WTC11 (cell line): ENCODE measurements around the gene SLC11A1. TPM values are rescaled to one million over a fixed set of nuclear protein-coding genes. Genes with fewer than 3 reads are reported as not detected.
A peak's percentile ranks its signal among the peaks of the same experiment; 100 is the strongest.

Experiments used
- ATAC-seq: fragments of 200-7000 bp; cut with Tn5 transposase; 2 replicates; pipeline ENCODE4 v1.10.0; 2021; ENCODE audit warnings: mild to moderate bottlenecking, moderate library complexity
- CTCF ChIA-PET: fragments of 300-600 bp; sonication (Branson Sonifier 250); formaldehyde crosslinking; loops from one replicate; lab custom pipeline; 2021; ENCODE audit warnings: antibody characterized with exemption; lab: Charles Lee
- POLR2A ChIA-PET: fragments of 350-600 bp; sonication (Branson Sonifier 250); formaldehyde crosslinking; loops from one replicate; lab custom pipeline; 2021; ENCODE audit warnings: antibody characterized with exemption; lab: Charles Lee
- DNase-seq: peaks from one replicate; pipeline ENCODE4 v3.0.0; 2021; ENCODE audit warnings: low spot score
- H3K27ac Mint-ChIP-seq: 2 replicates; pipeline ENCODE4 v1.8.0; 2021; ENCODE audit warnings: mixed read lengths
- H3K27me3 Mint-ChIP-seq: 2 replicates; pipeline ENCODE4 v1.8.0; 2021; ENCODE audit warnings: low read depth, mild to moderate bottlenecking, moderate library complexity, mixed read lengths
- H3K36me3 Mint-ChIP-seq: 2 replicates; pipeline ENCODE4 v1.8.0; 2021; ENCODE audit warnings: mixed read lengths
- H3K4me1 Mint-ChIP-seq: 2 replicates; pipeline ENCODE4 v1.8.0; 2022; ENCODE audit warnings: mixed read lengths
- H3K4me3 Mint-ChIP-seq: 2 replicates; pipeline ENCODE4 v1.8.0; 2021; ENCODE audit warnings: mild to moderate bottlenecking, moderate library complexity, mixed read lengths
- H3K9me3 Mint-ChIP-seq: 2 replicates; pipeline ENCODE4 v1.8.0; 2021; ENCODE audit warnings: mixed read lengths
- CBFB ChIP-seq: sonication (generic); formaldehyde crosslinking; IDR thresholded peaks from 2 replicates; pipeline ENCODE4 v1.8.1; 2022; ENCODE audit warnings: mild to moderate bottlenecking, low read depth, missing genetic modification reagents
- ELF4 ChIP-seq: sonication (generic); formaldehyde crosslinking; IDR thresholded peaks from 2 replicates; pipeline ENCODE4 v1.8.1; 2022; ENCODE audit warnings: low read depth, mild to moderate bottlenecking, moderate library complexity, missing genetic modification reagents
- ESRRA ChIP-seq: sonication (generic); formaldehyde crosslinking; IDR thresholded peaks from 2 replicates; pipeline ENCODE4 v1.8.1; 2022; ENCODE audit warnings: mild to moderate bottlenecking, missing genetic modification reagents, borderline replicate concordance
- GABPB1 ChIP-seq: sonication (generic); formaldehyde crosslinking; IDR thresholded peaks from 2 replicates; pipeline ENCODE4 v1.8.1; 2023; ENCODE audit warnings: mild to moderate bottlenecking, missing genetic modification reagents
- NFYB ChIP-seq: sonication (generic); formaldehyde crosslinking; conservative IDR thresholded peaks from 2 replicates; pipeline ENCODE4 v1.8.0; 2022; ENCODE audit warnings: low read depth, missing genetic modification reagents
- OVOL2 ChIP-seq: fragments of 250-450 bp; sonication (Bioruptor Pico); IDR thresholded peaks from 2 replicates; pipeline ENCODE4 v1.9.0; 2021; ENCODE audit warnings: mild to moderate bottlenecking, borderline replicate concordance
- PRRX2 ChIP-seq: fragments of 250-450 bp; sonication (Bioruptor Pico); IDR thresholded peaks from 2 replicates; pipeline ENCODE4 v1.8.0; 2021; ENCODE audit warnings: mild to moderate bottlenecking
- ZNF121 ChIP-seq: sonication (generic); formaldehyde crosslinking; IDR thresholded peaks from 2 replicates; pipeline ENCODE4 v1.8.0; 2023; ENCODE audit warnings: missing genetic modification reagents
- ZNF219 ChIP-seq: sonication (generic); formaldehyde crosslinking; IDR thresholded peaks from 2 replicates; pipeline ENCODE4 v1.8.0; 2023; ENCODE audit warnings: missing genetic modification reagents, mild to moderate bottlenecking, borderline replicate concordance
- ZNF423 ChIP-seq: fragments of 250-450 bp; sonication (Bioruptor Pico); IDR thresholded peaks from 2 replicates; pipeline ENCODE4 v2.1.2; 2022; ENCODE audit warnings: mild to moderate bottlenecking, moderate library complexity
- total RNA-seq: library from RNA; stranded (reverse); gene quantifications from 3 replicates; pipeline ENCODE4 v1.2.3, GENCODE V29; 2021
- TF ChIP-seq, protein P1 (sequence below): sonication (generic); formaldehyde crosslinking; IDR thresholded peaks from 2 replicates; pipeline ENCODE4 v1.8.0; 2023; ENCODE audit warnings: mild to moderate bottlenecking, missing genetic modification reagents
- TF ChIP-seq, protein P2 (sequence below): sonication (generic); formaldehyde crosslinking; IDR thresholded peaks from 2 replicates; pipeline ENCODE4 v1.8.0; 2022; ENCODE audit warnings: missing genetic modification reagents
- TF ChIP-seq, protein P3 (sequence below): sonication (generic); formaldehyde crosslinking; IDR thresholded peaks from 2 replicates; pipeline ENCODE4 v1.8.0; 2022; ENCODE audit warnings: mild to moderate bottlenecking, missing genetic modification reagents
- TF ChIP-seq, protein P4 (sequence below): sonication (generic); formaldehyde crosslinking; IDR thresholded peaks from 2 replicates; pipeline ENCODE4 v1.8.0; 2022; ENCODE audit warnings: mild to moderate bottlenecking, missing genetic modification reagents
- TF ChIP-seq, protein P5 (sequence below): fragments of 250-450 bp; sonication (Bioruptor Pico); IDR thresholded peaks from 2 replicates; pipeline ENCODE4 v1.9.0; 2021; ENCODE audit warnings: mild to moderate bottlenecking
- TF ChIP-seq, protein P6 (sequence below): fragments of 200-600 bp; IDR thresholded peaks from 2 replicates; pipeline ENCODE4 v1.8.0; 2022; ENCODE audit warnings: antibody characterized with exemption
- TF ChIP-seq, protein P7 (sequence below): sonication (generic); formaldehyde crosslinking; IDR thresholded peaks from 2 replicates; pipeline ENCODE4 v1.8.1; 2023; ENCODE audit warnings: mild to moderate bottlenecking, missing genetic modification reagents

SLC11A1 gene
- total RNA-seq, 1 experiment from 2014 or later, result 0.31 TPM

DNA sequence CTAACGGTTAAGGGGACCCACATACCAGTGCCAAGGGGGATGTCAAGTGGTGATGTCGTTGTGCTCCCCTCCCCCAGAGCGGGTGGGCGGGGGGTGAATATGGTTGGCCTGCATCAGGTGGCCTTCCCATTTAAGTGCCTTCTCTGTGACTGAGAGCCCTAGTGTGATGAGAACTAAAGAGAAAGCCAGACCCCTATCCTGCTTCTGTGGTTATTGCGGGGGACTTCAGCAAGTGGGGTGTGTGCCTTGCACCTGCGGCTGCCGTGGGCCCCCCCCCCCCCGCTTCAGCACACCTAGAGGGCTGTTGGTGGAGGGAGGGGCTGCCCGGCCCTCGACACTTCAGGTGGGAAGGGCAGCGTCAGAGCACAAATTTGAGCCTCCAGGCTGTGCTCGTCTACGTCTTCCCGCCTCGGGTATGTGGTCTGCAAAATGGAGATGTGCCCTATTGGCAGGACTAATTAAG lies 23.7 kb downstream of the SLC11A1 start (continued):
- no peak for TF ChIP-seq CBFB
- TF ChIP-seq, protein P1, sequence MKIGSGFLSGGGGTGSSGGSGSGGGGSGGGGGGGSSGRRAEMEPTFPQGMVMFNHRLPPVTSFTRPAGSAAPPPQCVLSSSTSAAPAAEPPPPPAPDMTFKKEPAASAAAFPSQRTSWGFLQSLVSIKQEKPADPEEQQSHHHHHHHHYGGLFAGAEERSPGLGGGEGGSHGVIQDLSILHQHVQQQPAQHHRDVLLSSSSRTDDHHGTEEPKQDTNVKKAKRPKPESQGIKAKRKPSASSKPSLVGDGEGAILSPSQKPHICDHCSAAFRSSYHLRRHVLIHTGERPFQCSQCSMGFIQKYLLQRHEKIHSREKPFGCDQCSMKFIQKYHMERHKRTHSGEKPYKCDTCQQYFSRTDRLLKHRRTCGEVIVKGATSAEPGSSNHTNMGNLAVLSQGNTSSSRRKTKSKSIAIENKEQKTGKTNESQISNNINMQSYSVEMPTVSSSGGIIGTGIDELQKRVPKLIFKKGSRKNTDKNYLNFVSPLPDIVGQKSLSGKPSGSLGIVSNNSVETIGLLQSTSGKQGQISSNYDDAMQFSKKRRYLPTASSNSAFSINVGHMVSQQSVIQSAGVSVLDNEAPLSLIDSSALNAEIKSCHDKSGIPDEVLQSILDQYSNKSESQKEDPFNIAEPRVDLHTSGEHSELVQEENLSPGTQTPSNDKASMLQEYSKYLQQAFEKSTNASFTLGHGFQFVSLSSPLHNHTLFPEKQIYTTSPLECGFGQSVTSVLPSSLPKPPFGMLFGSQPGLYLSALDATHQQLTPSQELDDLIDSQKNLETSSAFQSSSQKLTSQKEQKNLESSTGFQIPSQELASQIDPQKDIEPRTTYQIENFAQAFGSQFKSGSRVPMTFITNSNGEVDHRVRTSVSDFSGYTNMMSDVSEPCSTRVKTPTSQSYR, result no peak
- TF ChIP-seq ZNF219 (CRISPR knock-in tag), result no peak
- TF ChIP-seq, protein P2, sequence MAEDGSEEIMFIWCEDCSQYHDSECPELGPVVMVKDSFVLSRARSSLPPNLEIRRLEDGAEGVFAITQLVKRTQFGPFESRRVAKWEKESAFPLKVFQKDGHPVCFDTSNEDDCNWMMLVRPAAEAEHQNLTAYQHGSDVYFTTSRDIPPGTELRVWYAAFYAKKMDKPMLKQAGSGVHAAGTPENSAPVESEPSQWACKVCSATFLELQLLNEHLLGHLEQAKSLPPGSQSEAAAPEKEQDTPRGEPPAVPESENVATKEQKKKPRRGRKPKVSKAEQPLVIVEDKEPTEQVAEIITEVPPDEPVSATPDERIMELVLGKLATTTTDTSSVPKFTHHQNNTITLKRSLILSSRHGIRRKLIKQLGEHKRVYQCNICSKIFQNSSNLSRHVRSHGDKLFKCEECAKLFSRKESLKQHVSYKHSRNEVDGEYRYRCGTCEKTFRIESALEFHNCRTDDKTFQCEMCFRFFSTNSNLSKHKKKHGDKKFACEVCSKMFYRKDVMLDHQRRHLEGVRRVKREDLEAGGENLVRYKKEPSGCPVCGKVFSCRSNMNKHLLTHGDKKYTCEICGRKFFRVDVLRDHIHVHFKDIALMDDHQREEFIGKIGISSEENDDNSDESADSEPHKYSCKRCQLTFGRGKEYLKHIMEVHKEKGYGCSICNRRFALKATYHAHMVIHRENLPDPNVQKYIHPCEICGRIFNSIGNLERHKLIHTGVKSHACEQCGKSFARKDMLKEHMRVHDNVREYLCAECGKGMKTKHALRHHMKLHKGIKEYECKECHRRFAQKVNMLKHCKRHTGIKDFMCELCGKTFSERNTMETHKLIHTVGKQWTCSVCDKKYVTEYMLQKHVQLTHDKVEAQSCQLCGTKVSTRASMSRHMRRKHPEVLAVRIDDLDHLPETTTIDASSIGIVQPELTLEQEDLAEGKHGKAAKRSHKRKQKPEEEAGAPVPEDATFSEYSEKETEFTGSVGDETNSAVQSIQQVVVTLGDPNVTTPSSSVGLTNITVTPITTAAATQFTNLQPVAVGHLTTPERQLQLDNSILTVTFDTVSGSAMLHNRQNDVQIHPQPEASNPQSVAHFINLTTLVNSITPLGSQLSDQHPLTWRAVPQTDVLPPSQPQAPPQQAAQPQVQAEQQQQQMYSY (CRISPR knock-in tag), result no peak
- TF ChIP-seq, protein P3, sequence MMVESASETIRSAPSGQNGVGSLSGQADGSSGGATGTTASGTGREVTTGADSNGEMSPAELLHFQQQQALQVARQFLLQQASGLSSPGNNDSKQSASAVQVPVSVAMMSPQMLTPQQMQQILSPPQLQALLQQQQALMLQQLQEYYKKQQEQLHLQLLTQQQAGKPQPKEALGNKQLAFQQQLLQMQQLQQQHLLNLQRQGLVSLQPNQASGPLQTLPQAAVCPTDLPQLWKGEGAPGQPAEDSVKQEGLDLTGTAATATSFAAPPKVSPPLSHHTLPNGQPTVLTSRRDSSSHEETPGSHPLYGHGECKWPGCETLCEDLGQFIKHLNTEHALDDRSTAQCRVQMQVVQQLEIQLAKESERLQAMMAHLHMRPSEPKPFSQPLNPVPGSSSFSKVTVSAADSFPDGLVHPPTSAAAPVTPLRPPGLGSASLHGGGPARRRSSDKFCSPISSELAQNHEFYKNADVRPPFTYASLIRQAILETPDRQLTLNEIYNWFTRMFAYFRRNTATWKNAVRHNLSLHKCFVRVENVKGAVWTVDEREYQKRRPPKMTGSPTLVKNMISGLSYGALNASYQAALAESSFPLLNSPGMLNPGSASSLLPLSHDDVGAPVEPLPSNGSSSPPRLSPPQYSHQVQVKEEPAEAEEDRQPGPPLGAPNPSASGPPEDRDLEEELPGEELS, result no peak

DNA sequence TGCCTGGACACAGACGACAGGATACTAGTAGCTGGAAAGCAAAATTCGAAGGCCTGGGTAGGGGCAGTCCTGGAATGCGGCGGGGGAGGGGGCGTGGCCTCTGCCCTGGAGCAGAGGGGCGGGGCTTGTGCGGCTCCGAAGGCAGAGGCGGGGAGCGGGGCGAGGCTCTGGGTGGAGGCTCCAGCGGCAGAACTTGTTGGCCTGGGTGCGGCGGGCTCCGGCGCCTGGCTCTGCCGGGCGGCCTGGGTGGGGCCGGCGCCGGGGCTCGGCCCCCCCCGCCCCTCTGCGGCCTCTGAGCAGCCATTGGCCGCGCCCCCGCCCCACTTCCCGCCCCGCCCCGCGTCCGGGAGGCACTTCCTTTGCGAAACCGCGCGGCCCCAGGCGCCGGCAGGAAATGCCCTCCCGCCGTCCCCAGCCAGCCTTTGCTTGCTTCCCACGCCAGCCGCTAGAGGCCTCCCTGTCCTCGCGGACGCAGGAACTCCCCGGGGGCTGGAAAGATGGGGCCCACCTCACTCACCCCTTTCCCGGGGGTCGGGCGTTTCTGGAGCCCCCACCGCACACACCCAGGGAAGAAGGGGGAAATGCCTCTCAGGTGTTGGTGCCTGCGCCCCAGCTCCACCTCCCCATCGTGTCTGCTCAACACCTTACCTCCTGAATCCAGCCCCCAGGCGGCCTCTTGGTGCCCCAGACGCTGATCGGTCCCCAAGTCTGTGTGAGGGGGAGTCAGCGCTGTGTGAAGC lies 24.3 kb downstream of the SLC11A1 start:
- peak overlapping the region; percentile 82 for H3K4me3 Mint-ChIP-seq
- no peaks in the 10 kb centered on the region for H3K27me3 Mint-ChIP-seq
- H3K27ac Mint-ChIP-seq, result peak overlapping the region; percentile 97
- peaks cover 22% of the 10 kb centered on the region for H3K4me1 Mint-ChIP-seq
- H3K36me3 Mint-ChIP-seq, result peaks cover 8% of the 10 kb centered on the region
- DNase-seq, result peak; percentile 98
- peak; percentile 92 for ATAC-seq
- ChIA-PET POLR2A (interaction anchor here (0.7 to 1.1 kb wide), 5 partner anchors 9 to 83 kb away, joined by 3 to 4 read pairs (median 3); partner anchors contain the start of genes CATIP and VIL1), CTCF (interaction anchor here (0.6 to 2.5 kb wide), 7 partner anchors 10 to 252 kb away, joined by 3 to 19 read pairs (median 4); no protein-coding TSS in a partner anchor)
- no peaks in the 10 kb centered on the region for H3K9me3 Mint-ChIP-seq
- no peak for TF ChIP-seq ELF4 (CRISPR knock-in tag)
- TF ChIP-seq, protein P4, sequence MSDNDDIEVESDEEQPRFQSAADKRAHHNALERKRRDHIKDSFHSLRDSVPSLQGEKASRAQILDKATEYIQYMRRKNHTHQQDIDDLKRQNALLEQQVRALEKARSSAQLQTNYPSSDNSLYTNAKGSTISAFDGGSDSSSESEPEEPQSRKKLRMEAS, result no peak
- TF ChIP-seq PRRX2, result no peak
- peak; percentile 64; the same call in 1 of the 2 replicates for TF ChIP-seq ZNF423 (CRISPR knock-in tag)
- TF ChIP-seq, protein P5, sequence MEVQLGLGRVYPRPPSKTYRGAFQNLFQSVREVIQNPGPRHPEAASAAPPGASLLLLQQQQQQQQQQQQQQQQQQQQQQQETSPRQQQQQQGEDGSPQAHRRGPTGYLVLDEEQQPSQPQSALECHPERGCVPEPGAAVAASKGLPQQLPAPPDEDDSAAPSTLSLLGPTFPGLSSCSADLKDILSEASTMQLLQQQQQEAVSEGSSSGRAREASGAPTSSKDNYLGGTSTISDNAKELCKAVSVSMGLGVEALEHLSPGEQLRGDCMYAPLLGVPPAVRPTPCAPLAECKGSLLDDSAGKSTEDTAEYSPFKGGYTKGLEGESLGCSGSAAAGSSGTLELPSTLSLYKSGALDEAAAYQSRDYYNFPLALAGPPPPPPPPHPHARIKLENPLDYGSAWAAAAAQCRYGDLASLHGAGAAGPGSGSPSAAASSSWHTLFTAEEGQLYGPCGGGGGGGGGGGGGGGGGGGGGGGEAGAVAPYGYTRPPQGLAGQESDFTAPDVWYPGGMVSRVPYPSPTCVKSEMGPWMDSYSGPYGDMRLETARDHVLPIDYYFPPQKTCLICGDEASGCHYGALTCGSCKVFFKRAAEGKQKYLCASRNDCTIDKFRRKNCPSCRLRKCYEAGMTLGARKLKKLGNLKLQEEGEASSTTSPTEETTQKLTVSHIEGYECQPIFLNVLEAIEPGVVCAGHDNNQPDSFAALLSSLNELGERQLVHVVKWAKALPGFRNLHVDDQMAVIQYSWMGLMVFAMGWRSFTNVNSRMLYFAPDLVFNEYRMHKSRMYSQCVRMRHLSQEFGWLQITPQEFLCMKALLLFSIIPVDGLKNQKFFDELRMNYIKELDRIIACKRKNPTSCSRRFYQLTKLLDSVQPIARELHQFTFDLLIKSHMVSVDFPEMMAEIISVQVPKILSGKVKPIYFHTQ, result 0 out of 2 replicates have a peak, but pooled peaks have one; percentile 8
- TF ChIP-seq, protein P6, sequence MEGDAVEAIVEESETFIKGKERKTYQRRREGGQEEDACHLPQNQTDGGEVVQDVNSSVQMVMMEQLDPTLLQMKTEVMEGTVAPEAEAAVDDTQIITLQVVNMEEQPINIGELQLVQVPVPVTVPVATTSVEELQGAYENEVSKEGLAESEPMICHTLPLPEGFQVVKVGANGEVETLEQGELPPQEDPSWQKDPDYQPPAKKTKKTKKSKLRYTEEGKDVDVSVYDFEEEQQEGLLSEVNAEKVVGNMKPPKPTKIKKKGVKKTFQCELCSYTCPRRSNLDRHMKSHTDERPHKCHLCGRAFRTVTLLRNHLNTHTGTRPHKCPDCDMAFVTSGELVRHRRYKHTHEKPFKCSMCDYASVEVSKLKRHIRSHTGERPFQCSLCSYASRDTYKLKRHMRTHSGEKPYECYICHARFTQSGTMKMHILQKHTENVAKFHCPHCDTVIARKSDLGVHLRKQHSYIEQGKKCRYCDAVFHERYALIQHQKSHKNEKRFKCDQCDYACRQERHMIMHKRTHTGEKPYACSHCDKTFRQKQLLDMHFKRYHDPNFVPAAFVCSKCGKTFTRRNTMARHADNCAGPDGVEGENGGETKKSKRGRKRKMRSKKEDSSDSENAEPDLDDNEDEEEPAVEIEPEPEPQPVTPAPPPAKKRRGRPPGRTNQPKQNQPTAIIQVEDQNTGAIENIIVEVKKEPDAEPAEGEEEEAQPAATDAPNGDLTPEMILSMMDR, result peak; percentile 43; the same call in 1 of the 2 replicates
- TF ChIP-seq GABPB1 (CRISPR knock-in tag), result peak; percentile 63
- no peak for TF ChIP-seq ESRRA (CRISPR knock-in tag)
- TF ChIP-seq OVOL2 (CRISPR knock-in tag), result no peak
- 0 out of 2 replicates have a peak, but pooled peaks have one; percentile 27 for TF ChIP-seq NFYB (CRISPR knock-in tag)
- no peak for TF ChIP-seq ZNF121
- TF ChIP-seq, protein P7, sequence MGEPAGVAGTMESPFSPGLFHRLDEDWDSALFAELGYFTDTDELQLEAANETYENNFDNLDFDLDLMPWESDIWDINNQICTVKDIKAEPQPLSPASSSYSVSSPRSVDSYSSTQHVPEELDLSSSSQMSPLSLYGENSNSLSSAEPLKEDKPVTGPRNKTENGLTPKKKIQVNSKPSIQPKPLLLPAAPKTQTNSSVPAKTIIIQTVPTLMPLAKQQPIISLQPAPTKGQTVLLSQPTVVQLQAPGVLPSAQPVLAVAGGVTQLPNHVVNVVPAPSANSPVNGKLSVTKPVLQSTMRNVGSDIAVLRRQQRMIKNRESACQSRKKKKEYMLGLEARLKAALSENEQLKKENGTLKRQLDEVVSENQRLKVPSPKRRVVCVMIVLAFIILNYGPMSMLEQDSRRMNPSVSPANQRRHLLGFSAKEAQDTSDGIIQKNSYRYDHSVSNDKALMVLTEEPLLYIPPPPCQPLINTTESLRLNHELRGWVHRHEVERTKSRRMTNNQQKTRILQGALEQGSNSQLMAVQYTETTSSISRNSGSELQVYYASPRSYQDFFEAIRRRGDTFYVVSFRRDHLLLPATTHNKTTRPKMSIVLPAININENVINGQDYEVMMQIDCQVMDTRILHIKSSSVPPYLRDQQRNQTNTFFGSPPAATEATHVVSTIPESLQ, result no peak
